Calu3 (cell line): Measurements from ENCODE around the gene PGAM2. TPM values are rescaled to one million over a fixed set of nuclear protein-coding genes. Genes with fewer than 3 reads are reported as not detected.

Experiments
- BruUV-seq: library from RNA; stranded (reverse); fragments of 400-500 nt; replicated peaks from 2 replicates; lab custom pipeline; 2021; lab: Mats Ljungman, UMichigan
- CTCF ChIA-PET: fragments of 300-600 bp; sonication (Branson Sonifier 250); formaldehyde crosslinking; loops from one replicate; lab custom pipeline; 2022; ENCODE audit warnings: antibody characterized with exemption; lab: Charles Lee
- DNase-seq: peaks from one replicate; pipeline ENCODE4 v3.0.0; 2022
- H3K27ac Mint-ChIP-seq: one replicate; pipeline ENCODE4 v1.8.0; 2022; ENCODE audit warnings: mixed read lengths; ENCODE audit not compliant: unreplicated experiment
- H3K27me3 Mint-ChIP-seq: one replicate; pipeline ENCODE4 v1.8.0; 2022; ENCODE audit warnings: mixed read lengths; ENCODE audit not compliant: unreplicated experiment
- H3K36me3 Mint-ChIP-seq: one replicate; pipeline ENCODE4 v1.8.0; 2022; ENCODE audit warnings: mild to moderate bottlenecking, moderate library complexity, mixed read lengths; ENCODE audit not compliant: insufficient read depth, unreplicated experiment
- H3K4me1 Mint-ChIP-seq: one replicate; pipeline ENCODE4 v1.8.0; 2022; ENCODE audit warnings: mild to moderate bottlenecking, low read depth, mixed read lengths; ENCODE audit not compliant: unreplicated experiment
- H3K4me3 Mint-ChIP-seq: one replicate; pipeline ENCODE4 v1.8.0; 2022; ENCODE audit warnings: mild to moderate bottlenecking, low read depth, moderate library complexity, mixed read lengths; ENCODE audit not compliant: unreplicated experiment
- H3K9me3 Mint-ChIP-seq: one replicate; pipeline ENCODE4 v1.8.0; 2022; ENCODE audit warnings: low read depth, mixed read lengths; ENCODE audit not compliant: unreplicated experiment
- intact Hi-C: fragments of 100-400 bp; cut with micrococcal nuclease; formaldehyde crosslinking; loops from one replicate; pipeline ENCODE4 v1.10.0; 2022; ENCODE audit not compliant: unreplicated experiment
- total RNA-seq: library from RNA; stranded (reverse); gene quantifications from 2 replicates; pipeline ENCODE4 v1.2.3, GENCODE V29; 2022
- TF ChIP-seq, protein P1 (sequence below): fragments of 200-600 bp; IDR thresholded peaks from one replicate; pipeline ENCODE4 v1.8.0; 2022; ENCODE audit warnings: antibody characterized with exemption; ENCODE audit not compliant: unreplicated experiment

PGAM2 gene
- total RNA-seq, 1 experiment from 2014 or later = 0.87 TPM

GRCh38 chr7:44076101-44076895, 10.9 kb upstream of the PGAM2 start:
- TF ChIP-seq, protein P1, sequence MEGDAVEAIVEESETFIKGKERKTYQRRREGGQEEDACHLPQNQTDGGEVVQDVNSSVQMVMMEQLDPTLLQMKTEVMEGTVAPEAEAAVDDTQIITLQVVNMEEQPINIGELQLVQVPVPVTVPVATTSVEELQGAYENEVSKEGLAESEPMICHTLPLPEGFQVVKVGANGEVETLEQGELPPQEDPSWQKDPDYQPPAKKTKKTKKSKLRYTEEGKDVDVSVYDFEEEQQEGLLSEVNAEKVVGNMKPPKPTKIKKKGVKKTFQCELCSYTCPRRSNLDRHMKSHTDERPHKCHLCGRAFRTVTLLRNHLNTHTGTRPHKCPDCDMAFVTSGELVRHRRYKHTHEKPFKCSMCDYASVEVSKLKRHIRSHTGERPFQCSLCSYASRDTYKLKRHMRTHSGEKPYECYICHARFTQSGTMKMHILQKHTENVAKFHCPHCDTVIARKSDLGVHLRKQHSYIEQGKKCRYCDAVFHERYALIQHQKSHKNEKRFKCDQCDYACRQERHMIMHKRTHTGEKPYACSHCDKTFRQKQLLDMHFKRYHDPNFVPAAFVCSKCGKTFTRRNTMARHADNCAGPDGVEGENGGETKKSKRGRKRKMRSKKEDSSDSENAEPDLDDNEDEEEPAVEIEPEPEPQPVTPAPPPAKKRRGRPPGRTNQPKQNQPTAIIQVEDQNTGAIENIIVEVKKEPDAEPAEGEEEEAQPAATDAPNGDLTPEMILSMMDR = no peak
- no peak for DNase-seq
- no TSS peak for BruUV-seq
- Mint-ChIP-seq H3K36me3 (peaks cover 64% of the 10 kb centered on the region), H3K27me3 (no peaks in the 10 kb centered on the region), H3K4me1 (peaks cover 22% of the 10 kb centered on the region), H3K9me3 (no peaks in the 10 kb centered on the region), H3K4me3 (no peak overlapping the region), H3K27ac (no peak overlapping the region)
- intact Hi-C loops = no loop called here
- CTCF ChIA-PET = interaction anchor here (0.7 to 1.0 kb wide), 2 partner anchors 12 to 47 kb away, joined by 5 read pairs; partner anchors contain the start of gene POLD2

DNA sequence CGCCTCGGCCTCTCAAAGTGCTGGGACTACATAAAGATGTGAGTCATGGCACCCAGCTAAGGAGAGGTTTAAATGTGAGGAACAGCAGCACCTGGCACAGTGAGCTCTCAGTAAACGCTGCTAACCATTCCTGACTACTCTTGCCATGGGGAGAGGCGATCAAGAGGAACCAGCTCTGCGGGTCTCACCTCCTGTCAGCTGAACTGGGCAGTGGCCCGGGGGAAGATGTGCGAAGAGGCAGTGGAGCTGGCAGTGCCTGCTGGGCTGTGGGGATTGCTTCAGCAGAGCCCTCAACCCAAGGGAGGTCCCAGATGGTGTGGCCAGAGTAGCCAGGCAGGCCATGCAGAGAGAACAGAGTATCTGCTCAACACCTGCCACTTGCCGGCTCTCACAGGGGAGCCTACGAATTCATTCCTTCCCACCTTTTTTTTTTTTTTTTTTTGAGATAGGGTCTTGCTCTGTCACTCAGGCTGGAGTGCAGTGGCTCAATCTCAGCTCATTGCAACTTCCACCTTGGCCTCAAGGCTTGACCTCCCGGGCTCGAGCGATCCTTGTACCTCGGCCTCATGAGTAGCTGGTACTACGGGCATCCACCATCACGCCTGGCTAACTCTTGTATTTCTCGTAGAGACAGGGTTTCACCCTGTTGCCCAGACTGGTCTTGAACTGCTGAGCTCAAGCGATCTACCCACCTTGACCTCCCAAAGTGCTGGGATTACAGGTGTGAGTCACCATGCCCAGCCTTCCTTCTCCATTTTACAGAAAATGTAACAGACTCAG, 10.1 kb upstream of the PGAM2 start:
- Mint-ChIP-seq H3K4me3 (no peak overlapping the region), H3K36me3 (peaks cover 66% of the 10 kb centered on the region), H3K9me3 (no peaks in the 10 kb centered on the region), H3K4me1 (peaks cover 21% of the 10 kb centered on the region), H3K27me3 (no peaks in the 10 kb centered on the region), H3K27ac (no peak overlapping the region)
- CTCF ChIA-PET = interaction anchor here (0.7 to 1.1 kb wide), 3 partner anchors 11 to 443 kb away, joined by 3 to 5 read pairs (median 5); partner anchors contain the start of gene POLD2
- no TSS peak for BruUV-seq
- TF ChIP-seq, protein P1 = no peak
- intact Hi-C loops = no loop called here
- DNase-seq = no peak

DNA sequence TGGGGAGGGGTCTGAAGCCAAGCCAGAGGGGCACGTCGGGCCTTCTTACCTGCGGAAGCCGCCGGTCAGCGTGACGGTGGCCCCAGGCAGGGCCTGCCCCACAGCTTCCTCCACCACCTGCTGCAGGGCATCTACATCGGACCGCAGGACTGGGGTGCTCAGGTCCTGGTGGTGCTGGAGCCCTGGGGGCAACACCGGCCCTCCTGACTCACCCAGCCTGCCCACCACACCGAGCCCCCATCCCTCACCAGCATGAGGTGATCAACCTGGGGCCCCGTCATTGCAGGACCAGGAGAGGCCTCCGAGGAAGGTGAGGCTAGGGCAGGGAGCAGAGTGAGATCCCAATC, 9.0 kb upstream of the PGAM2 start:
- CTCF ChIA-PET = no interaction called here
- DNase-seq = no peak
- Mint-ChIP-seq H3K4me1 (peaks cover 21% of the 10 kb centered on the region), H3K36me3 (peaks cover 75% of the 10 kb centered on the region), H3K9me3 (no peaks in the 10 kb centered on the region), H3K27me3 (no peaks in the 10 kb centered on the region), H3K27ac (no peak overlapping the region), H3K4me3 (no peak overlapping the region)
- intact Hi-C loops = no loop called here
- TF ChIP-seq, protein P1 = no peak
- BruUV-seq = no TSS peak

DNA sequence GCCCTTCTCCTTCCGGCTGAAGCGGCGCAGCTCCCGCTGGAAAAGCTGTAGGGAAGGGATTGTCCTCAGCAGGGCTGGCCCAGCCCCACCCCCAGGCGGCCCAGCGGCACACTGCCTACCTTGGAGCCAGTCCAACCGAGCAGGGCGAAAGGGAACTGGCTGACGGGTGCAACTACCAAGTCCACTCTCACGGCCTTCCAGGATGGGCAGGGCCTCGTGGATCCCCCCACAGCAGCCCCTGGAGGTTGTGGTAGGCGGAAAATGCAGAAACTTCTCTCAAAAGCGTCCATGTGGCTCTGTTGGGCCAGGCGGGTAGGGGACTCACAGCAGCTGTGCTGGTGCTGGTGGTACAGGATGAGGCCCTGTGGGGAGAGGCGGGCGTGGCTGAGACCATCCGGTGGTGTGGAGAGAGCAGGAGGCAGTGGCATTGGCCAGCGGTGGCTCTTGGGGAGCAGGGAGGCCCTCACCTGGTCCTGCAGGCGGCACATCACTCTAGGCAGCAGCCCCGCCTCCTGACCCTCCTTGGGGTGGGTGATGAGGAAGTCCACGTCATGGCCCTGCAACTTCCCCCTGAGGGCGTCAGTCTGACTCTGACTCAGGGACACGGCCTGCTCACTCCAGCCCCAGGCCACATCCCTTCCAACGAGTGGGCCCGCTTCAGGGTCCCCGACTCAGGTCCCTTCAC, 8.4 kb upstream of the PGAM2 start:
- no TSS peak for BruUV-seq
- Mint-ChIP-seq H3K27ac (peak overlapping the region; percentile 18), H3K36me3 (peaks cover 79% of the 10 kb centered on the region), H3K4me1 (peaks cover 21% of the 10 kb centered on the region), H3K4me3 (peak overlapping the region; percentile 29), H3K9me3 (no peaks in the 10 kb centered on the region), H3K27me3 (no peaks in the 10 kb centered on the region)
- TF ChIP-seq, protein P1 = no peak
- DNase-seq = peak; percentile 66
- CTCF ChIA-PET = no interaction called here
- intact Hi-C loops = no loop called here
